GM19099 (cell line): ENCODE measurements around the gene FIG4.

Experiments used
- POLR2A ChIP-seq: IDR thresholded peaks from 3 replicates; pipeline ENCODE4 v1.6.1; 2011; ENCODE audit warnings: low read depth; ENCODE audit not compliant: insufficient read length; ENCODE audit errors: extremely low read depth

Gene FIG4

DNA sequence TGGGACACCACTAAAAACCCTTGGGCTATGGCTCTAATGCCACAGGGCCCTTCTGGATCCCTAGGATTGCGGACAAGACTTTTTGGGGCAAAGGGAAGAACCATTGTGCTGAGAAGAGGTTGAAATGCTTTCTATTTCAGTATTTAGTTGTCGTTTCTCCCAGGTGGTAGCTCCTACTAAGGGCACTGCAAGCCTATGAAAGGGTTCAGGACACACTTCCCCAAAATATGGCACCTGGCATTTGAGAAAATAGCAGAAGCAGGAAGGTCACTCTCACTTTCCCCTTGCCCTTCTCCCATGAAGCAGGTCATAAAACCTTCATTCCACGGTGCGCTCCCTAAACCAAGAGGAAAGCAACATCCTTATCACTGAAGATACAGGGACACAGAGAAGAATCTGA, 161.6 kb downstream of the FIG4 start:
- no peak for TF ChIP-seq POLR2A

DNA sequence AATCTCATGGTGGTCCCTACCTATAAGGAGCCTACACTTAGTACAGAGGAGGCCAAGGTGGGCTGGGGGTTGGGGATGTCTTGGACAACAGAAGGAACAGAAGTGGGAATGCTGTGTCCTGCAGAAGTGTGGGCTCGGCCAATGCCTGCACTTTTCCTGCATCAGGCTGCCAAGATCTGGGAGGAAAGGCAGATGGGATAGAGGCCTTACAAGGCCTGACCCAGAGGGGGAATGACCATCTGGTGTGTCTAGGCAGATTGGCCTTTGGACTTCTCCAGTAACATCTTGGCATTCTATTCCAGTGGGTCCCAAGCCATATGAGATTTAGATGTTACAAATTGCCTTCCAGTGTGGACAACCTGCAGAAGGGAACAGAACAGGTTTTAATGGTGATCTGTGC, 162.3 kb downstream of the FIG4 start:
- TF ChIP-seq POLR2A: no peak

DNA sequence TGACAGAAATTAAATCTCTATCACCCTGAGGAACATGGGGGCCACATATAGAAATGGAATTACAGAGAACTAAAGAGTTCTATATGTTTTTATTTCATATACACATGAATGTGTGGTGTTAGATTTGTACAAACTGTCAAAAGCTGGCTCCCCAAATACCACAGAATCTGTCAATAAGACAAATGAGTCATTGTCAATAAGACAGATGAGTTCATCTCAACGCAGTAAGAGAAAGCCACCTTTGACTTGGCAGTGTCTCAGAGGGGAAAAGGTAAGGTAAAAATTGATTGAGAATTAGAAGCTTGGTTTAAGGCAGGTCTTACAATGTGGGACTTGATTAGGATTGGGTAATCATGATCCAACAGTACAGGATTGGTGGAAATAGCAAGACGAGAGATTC, 162.9 kb downstream of the FIG4 start:
- TF ChIP-seq POLR2A: no peak

DNA sequence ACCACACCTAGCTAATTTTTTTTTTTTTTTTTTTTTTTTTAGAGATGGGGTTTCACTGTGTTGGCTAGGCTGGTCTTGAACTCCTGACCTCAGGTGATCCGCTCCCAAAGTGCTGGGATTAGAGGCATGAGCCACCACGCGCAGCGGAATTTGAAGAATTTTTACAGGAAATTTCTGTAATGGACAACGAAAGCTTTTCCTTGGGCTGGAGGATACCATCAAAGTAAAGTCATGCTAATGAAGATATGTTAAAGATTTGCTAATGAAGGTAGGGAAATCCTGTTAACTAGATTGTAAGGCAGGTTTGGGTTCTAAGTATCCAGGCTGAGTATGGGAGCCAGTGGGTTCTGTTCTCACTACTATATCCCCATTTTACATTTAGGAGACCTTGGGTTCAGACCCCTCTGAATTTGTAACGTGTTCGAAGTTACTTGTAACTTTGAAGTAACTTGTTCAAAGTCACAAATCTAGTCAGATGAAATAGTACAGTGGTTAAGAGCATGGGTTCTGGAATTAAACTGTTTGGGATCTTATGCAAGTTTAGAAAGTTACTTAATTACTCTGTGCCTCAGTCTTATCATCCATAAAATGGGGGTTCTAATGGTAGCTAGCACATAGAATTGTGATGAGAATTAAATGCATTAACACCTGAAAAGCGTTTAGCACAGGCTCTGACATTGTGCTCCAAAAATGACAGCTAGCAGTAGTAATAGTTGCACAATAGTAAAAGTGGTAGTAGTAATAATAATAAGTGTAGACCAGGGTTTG, 163.6 kb downstream of the FIG4 start:
- TF ChIP-seq POLR2A: no peak

DNA sequence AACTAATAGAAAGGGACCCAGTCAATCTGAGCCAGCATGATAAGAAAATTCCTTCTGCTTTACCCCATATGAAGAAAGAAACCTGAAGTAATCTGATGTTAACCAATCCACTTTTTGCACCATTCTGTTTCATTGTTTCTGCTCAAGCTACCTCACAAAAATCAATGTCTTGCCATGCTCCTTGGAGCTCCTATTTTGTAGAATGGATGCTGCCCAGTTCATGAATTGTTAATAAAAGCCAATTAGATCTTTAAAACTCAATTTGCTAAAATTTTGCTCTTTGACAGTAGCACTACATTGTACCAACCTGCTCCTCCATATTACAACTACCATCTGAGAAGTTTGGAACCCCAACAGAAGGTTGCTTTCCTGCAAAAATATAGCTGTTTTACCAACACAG, 170.8 kb downstream of the FIG4 start:
- no peak for TF ChIP-seq POLR2A

DNA sequence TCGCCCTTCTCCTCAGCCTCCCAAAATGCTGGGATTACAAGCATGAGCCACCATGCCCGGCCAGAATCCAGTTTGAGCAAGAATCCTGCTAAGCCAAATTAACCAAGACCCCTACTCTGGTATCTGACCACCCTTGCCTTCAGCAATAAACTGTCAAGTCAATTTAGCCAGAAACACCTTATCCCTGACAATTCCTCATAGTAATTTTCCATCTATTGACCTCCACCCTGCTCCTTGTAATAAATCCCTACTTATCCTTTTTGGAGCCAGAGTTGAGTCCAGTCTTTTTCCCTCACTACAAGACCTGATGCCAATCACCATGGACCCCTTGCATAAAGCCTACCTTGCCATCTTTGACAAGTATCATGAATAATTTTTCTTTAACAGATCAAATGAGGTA, 173.0 kb downstream of the FIG4 start:
- no peak for TF ChIP-seq POLR2A

DNA sequence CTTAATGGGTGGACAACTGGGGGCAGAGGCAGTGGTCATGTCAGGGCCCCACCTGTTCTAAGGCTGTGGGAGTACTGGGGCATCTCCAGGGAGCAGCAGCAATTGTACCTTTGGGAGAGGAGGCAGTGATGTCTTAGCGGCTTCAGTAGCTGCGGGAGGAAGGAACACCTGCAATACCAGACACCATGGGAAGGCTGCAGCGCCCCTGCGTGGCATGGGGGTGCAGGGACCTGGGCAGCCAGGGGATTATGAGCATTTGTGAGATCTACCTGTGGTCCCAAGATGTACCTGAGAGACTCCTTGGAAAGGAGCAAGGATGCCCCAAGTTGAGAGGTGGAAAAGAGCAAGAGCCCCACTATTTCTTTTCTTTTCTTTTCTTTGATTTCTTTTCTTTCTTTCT, 174.9 kb downstream of the FIG4 start:
- TF ChIP-seq POLR2A: no peak

DNA sequence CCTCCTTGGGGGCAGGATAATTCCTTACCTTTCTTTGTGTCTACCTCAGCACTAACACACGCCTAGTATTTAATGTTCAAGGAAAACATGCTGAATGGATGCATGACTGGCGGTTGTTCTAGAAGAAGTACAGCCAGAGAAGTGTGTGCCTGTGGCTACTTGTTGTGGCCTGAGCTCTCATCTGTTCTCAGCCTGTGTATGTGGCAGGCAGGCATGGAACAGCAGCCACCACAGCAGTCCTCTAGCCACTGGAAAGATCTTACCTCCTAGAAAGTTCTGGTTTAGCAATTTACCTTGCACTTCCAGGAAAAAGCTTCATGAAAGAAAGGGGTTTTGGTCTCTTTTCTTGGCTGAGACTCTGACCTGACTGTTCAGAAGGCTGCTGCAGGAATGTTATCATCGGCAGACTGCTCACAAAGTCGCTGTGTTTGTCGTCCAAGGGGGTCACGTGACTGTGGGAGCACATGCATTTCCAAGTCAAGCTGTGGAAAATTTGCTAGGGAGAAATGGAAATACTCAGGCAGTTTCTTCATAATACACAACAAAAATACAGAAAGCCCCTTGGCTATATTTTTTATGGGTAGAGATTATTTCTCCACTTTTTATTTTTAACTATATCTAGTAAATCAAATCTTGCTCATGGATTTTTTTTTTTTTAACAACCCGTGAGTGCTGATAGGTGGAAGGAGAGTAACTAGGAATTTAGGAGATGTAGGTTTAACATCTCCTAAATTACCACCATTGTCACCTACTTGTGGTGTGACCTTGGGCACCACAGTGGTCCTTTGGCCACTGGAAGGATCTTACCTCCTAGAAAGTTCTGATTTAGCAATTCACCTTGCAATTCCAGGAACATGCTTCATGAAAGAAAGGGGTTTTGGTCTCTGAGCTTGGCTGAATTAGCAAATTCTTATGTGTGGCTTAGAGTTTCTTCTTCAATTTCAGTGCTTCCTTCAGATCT, 176.2 kb downstream of the FIG4 start:
- TF ChIP-seq POLR2A: no peak

DNA sequence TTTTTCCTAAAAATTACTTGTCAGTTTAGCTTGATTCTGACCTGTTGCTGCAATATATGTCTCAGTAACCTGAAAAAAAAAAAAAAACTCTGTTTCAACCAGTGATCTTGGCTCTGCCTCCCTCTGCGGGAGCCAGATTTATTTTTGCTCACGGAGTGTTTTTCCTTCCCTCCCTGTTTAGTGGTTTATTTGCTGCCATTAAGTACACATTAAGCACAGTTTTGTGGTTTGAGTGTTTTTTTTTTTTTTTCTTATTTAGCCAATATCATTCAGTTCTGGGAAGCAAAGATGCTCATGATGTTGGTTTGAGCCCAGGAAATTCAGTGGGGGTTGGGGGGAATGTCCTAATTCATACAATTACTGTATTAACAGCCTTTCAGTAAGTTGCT, 176.9 kb downstream of the FIG4 start:
- TF ChIP-seq POLR2A: no peak

DNA sequence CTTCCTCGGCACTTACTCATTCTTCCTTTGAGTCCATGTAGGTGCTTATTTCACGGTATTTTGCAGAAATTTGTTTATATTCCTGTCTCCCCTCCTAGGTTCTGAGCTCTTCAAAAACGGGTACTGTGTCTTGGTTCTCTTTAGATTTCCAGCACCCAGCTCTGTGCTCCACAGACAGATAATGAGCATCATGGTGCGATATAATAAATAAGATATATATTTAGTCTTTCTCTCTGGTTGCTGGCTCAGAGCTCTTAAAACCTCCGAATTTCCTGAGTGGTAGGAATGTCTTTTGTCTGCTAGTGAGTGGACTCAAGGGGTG, 179.0 kb downstream of the FIG4 start:
- no peak for TF ChIP-seq POLR2A

DNA sequence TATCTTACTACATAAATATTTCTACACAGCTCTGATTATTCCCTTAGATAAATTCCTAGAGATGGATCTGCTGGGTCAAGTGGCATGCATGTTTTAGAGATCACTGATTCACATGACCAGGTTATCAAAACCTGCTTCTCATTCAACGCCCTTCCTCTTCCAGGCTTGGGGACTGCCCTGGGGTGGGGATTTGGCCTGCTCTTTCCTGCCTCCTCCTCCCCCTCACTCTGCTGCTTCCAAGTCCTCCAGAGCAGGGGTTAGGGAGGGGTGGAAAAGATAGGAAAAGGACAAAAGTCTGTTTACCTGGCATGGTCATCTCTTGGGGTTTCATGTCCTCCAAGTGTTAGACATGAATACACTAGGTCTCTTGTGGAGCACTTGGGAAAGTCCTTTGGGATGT, 181.5 kb downstream of the FIG4 start:
- TF ChIP-seq POLR2A: no peak

DNA sequence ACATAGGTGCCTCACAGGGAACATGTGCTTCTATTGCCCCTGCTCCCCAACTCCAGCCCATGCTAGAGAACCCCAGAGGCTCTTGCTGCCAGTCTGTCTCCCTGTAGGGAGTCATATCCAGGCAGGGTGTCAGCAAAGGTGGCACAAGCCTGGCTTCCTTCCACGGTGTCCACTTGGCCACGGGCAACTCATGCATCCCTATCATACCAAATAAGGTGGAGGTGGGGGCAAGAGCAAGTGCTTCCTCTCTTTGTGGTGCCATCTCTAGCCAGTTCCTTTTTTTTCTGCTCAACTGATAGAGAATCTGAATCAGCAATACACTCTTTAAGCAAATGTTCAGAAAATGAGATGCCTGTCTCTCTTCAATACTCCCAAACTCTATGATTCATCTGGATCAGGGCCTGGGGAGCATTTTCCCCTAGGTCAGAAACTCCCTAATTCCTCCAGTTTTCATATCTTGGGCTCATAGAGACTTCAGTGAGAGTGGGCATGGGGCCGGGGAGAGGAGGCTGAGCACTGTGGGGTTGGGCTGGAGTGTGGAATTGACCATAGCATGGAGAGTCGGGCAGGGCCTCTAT, 182.0 kb downstream of the FIG4 start:
- no peak for TF ChIP-seq POLR2A

DNA sequence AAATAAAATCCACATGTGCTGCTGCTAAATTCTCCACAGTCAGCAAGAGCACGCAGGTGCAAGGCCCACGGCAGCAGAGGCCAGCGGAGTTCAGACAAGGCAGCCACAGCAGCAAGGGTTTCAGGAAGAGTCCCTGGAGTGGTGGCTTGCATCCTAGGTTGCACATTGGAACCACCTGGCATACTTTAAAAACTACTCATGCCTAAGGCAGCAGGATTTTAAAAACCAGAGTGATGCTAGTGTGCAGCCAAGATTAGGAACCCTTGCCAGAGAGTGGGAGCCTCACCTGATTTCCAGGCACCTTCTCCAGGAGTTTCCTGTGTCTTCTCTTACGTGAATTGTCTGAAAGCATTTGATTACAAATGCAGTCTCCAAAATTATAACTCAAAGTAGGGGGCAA, 183.0 kb downstream of the FIG4 start:
- no peak for TF ChIP-seq POLR2A

DNA sequence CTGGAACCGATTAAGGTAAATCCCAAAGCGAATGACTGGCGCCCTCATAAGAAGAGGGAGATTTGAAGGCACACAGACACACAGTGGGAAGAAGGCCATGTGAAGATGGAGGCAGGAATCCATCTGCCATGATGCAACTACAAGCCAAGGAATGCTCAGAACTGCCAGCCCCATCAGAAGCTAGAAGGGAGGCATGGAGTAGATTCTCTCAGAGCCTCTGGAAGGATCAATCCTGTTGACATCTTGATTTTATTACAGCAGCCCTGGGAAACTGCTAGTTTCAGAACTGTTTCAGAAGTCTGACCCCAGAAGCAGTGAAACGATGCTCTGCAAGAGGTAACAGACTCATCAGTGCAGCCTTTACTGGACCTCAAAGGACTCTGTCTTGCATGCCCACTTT, 183.5 kb downstream of the FIG4 start:
- no peak for TF ChIP-seq POLR2A
